ENCODE data around the gene EYA4.
"Not testable (repeated sequence)": the region's sequence is repeated elsewhere in the genome, so short reads cannot be mapped to it uniquely, and the experiment has no call there.

EYA4 gene

GRCh38 chr6:133377219-133377618 is 136.1 kb downstream of the EYA4 start:
- DNase-seq (ENCODE audit: low spot score in 2 of 2) (no peak), ATAC-seq (replicated peaks; ENCODE audit: extremely low read depth, poor library complexity, severe bottlenecking) (no peak)
- H3K9me3 Mint-ChIP-seq: no peaks in the 10 kb centered on the region
- no peaks in the 10 kb centered on the region for H3K36me3 Mint-ChIP-seq (ENCODE audit: insufficient read depth)
- H3K4me1 Mint-ChIP-seq: no peaks in the 10 kb centered on the region
- H3K4me3 Mint-ChIP-seq: no peak overlapping the region
- no peaks in the 10 kb centered on the region for H3K27me3 Mint-ChIP-seq
- H3K27ac Mint-ChIP-seq (ENCODE audit: low read depth): no peak overlapping the region

GRCh38 chr6:133380047-133380446 is 138.9 kb downstream of the EYA4 start:
- no peaks in the 10 kb centered on the region for H3K9me3 Mint-ChIP-seq

GRCh38 chr6:133380723-133381122 is 139.6 kb downstream of the EYA4 start:
- no peak overlapping the region for H3K4me3 Mint-ChIP-seq
- no peak for ATAC-seq (replicated peaks; ENCODE audit: extremely low read depth, poor library complexity, severe bottlenecking)

More at GRCh38 chr6:133380047-133380446, 138.9 kb downstream of the EYA4 start:
- H3K4me1 Mint-ChIP-seq: no peaks in the 10 kb centered on the region
- no peaks in the 10 kb centered on the region for H3K27me3 Mint-ChIP-seq
- no peak overlapping the region for H3K27ac Mint-ChIP-seq (ENCODE audit: low read depth)
- no peaks in the 10 kb centered on the region for H3K36me3 Mint-ChIP-seq (ENCODE audit: insufficient read depth)
- no peak for DNase-seq (ENCODE audit: low spot score in 2 of 2)
- no peak overlapping the region for H3K4me3 Mint-ChIP-seq
- no peak for ATAC-seq (replicated peaks; ENCODE audit: extremely low read depth, poor library complexity, severe bottlenecking)

GRCh38 chr6:133388731-133389130 is 147.6 kb downstream of the EYA4 start:
- H3K27ac Mint-ChIP-seq (ENCODE audit: low read depth): no peak overlapping the region
- no peak for ATAC-seq (replicated peaks; ENCODE audit: extremely low read depth, poor library complexity, severe bottlenecking)
- no peak for DNase-seq (ENCODE audit: low spot score in 2 of 2)
- H3K4me3 Mint-ChIP-seq: no peak overlapping the region
- H3K9me3 Mint-ChIP-seq: no peaks in the 10 kb centered on the region
- H3K36me3 Mint-ChIP-seq (ENCODE audit: insufficient read depth): no peaks in the 10 kb centered on the region
- H3K4me1 Mint-ChIP-seq: no peaks in the 10 kb centered on the region
- H3K27me3 Mint-ChIP-seq: no peaks in the 10 kb centered on the region

More at GRCh38 chr6:133380723-133381122, 139.6 kb downstream of the EYA4 start:
- Mint-ChIP-seq H3K36me3 (ENCODE audit: insufficient read depth) (no peaks in the 10 kb centered on the region), H3K27me3 (no peaks in the 10 kb centered on the region), H3K9me3 (no peaks in the 10 kb centered on the region), H3K4me1 (no peaks in the 10 kb centered on the region), H3K27ac (ENCODE audit: low read depth) (no peak overlapping the region)
- no peak for DNase-seq (ENCODE audit: low spot score in 2 of 2)

DNA sequence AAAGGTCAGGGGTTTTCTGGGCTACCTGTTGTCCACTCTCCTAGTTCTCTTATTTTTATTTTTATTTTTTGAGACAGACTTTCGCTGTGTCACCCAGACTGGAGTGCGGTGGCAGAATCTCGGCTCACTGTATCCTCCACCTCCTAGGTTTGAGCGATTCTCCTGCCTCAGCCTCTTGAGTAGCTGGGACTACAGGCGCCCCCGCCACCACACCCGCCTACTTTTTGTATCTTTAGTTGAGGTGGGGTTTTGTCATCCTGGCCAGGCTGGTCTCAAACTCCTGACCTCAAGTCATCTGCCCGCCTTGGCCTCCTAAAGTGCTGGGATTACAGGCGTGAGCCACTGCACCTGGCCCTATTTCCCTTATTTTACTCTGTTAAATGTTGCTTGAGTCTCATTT is 149.0 kb downstream of the EYA4 start:
- Mint-ChIP-seq H3K4me1 (no peaks in the 10 kb centered on the region), H3K27ac (ENCODE audit: low read depth) (no peak overlapping the region), H3K36me3 (ENCODE audit: insufficient read depth) (no peaks in the 10 kb centered on the region), H3K4me3 (no peak overlapping the region), H3K9me3 (no peaks in the 10 kb centered on the region), H3K27me3 (no peaks in the 10 kb centered on the region)
- DNase-seq (ENCODE audit: low spot score in 2 of 2): no peak
- ATAC-seq (replicated peaks; ENCODE audit: extremely low read depth, poor library complexity, severe bottlenecking): no peak

- H3K4me1 Mint-ChIP-seq: no peaks in the 10 kb centered on the region
- ATAC-seq (replicated peaks; ENCODE audit: extremely low read depth, poor library complexity, severe bottlenecking) (no peak), DNase-seq (ENCODE audit: low spot score in 2 of 2) (no peak)
- no peak overlapping the region for H3K27ac Mint-ChIP-seq (ENCODE audit: low read depth)
- H3K36me3 Mint-ChIP-seq (ENCODE audit: insufficient read depth): no peaks in the 10 kb centered on the region
- H3K27me3 Mint-ChIP-seq: no peaks in the 10 kb centered on the region
- no peak overlapping the region for H3K4me3 Mint-ChIP-seq
- H3K9me3 Mint-ChIP-seq: no peaks in the 10 kb centered on the region
These were observed 150.9 kb downstream of the EYA4 start for GRCh38 chr6:133392015-133392414.

GRCh38 chr6:133392641-133393040 is 151.5 kb downstream of the EYA4 start:
- no peaks in the 10 kb centered on the region for H3K4me1 Mint-ChIP-seq
- DNase-seq (ENCODE audit: low spot score in 2 of 2) (no peak), ATAC-seq (replicated peaks; ENCODE audit: extremely low read depth, poor library complexity, severe bottlenecking) (no peak)
- no peaks in the 10 kb centered on the region for H3K36me3 Mint-ChIP-seq (ENCODE audit: insufficient read depth)
- no peaks in the 10 kb centered on the region for H3K9me3 Mint-ChIP-seq
- H3K27ac Mint-ChIP-seq (ENCODE audit: low read depth): no peak overlapping the region
- H3K27me3 Mint-ChIP-seq: no peaks in the 10 kb centered on the region
- H3K4me3 Mint-ChIP-seq: no peak overlapping the region

GRCh38 chr6:133393891-133394290 is 152.7 kb downstream of the EYA4 start:
- no peaks in the 10 kb centered on the region for H3K36me3 Mint-ChIP-seq (ENCODE audit: insufficient read depth)

GRCh38 chr6:133394630-133395029 is 153.5 kb downstream of the EYA4 start:
- no peak overlapping the region for H3K27ac Mint-ChIP-seq (ENCODE audit: low read depth)
- H3K27me3 Mint-ChIP-seq: no peaks in the 10 kb centered on the region
- no peak for ATAC-seq (replicated peaks; ENCODE audit: extremely low read depth, poor library complexity, severe bottlenecking)
- no peak for DNase-seq (ENCODE audit: low spot score in 2 of 2)
- H3K4me1 Mint-ChIP-seq: no peaks in the 10 kb centered on the region
- no peaks in the 10 kb centered on the region for H3K9me3 Mint-ChIP-seq
- no peaks in the 10 kb centered on the region for H3K36me3 Mint-ChIP-seq (ENCODE audit: insufficient read depth)
- H3K4me3 Mint-ChIP-seq: no peak overlapping the region

More at GRCh38 chr6:133393891-133394290, 152.7 kb downstream of the EYA4 start:
- Mint-ChIP-seq H3K9me3 (no peaks in the 10 kb centered on the region), H3K27ac (ENCODE audit: low read depth) (no peak overlapping the region), H3K4me3 (no peak overlapping the region), H3K4me1 (no peaks in the 10 kb centered on the region), H3K27me3 (no peaks in the 10 kb centered on the region)
- DNase-seq (ENCODE audit: low spot score in 2 of 2) (no peak), ATAC-seq (replicated peaks; ENCODE audit: extremely low read depth, poor library complexity, severe bottlenecking) (no peak)

DNA sequence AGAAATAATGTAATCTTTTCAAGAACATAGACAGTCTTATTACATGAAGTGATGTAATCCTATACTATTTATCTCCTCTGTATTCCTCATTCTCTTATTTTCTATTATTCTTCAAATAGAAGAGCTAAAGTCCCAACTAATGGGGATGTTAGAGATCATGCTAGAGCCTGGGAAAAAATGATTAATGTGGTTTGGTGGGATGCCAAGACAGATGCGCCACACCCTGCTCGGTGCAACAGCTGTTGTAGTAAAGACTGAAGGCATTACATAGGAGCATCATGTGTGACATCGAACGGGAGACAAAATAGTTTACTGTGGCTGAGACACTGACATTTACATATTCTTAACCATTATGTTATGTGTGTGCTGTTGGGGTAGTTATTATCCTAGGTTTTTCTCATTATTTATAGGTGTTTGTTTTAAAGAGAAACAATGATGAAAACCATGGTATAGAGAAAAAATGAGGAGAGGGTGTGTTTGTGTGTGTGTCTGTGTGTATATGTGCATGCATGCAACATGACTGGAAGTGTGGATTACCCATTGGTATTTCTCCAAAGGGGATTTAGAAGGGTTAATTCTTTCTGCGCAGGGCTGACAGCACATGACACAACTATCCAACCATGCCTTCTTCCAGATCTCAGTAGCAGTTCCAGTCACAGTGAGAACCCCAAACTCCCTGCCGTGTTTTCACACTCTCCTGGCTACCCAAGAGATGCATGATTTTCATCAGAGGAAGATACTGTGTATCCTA is 155.3 kb downstream of the EYA4 start:
- Mint-ChIP-seq H3K27me3 (no peaks in the 10 kb centered on the region), H3K4me3 (no peak overlapping the region), H3K27ac (ENCODE audit: low read depth) (no peak overlapping the region), H3K36me3 (ENCODE audit: insufficient read depth) (no peaks in the 10 kb centered on the region), H3K9me3 (no peaks in the 10 kb centered on the region), H3K4me1 (no peaks in the 10 kb centered on the region)
- ATAC-seq (replicated peaks; ENCODE audit: extremely low read depth, poor library complexity, severe bottlenecking): no peak
- no peak for DNase-seq (ENCODE audit: low spot score in 2 of 2)

GRCh38 chr6:133396984-133397348 is 155.8 kb downstream of the EYA4 start:
- Mint-ChIP-seq H3K27ac (ENCODE audit: low read depth) (no peak overlapping the region), H3K27me3 (no peaks in the 10 kb centered on the region), H3K4me1 (no peaks in the 10 kb centered on the region), H3K36me3 (ENCODE audit: insufficient read depth) (no peaks in the 10 kb centered on the region), H3K9me3 (no peaks in the 10 kb centered on the region), H3K4me3 (no peak overlapping the region)
- DNase-seq (ENCODE audit: low spot score in 2 of 2): no peak
- no peak for ATAC-seq (replicated peaks; ENCODE audit: extremely low read depth, poor library complexity, severe bottlenecking)

GRCh38 chr6:133397601-133398000 is 156.4 kb downstream of the EYA4 start:
- not testable (repeated sequence) for H3K4me3 Mint-ChIP-seq; H3K27me3 Mint-ChIP-seq; H3K36me3 Mint-ChIP-seq (ENCODE audit: insufficient read depth); ATAC-seq (replicated peaks; ENCODE audit: extremely low read depth, poor library complexity, severe bottlenecking); H3K27ac Mint-ChIP-seq (ENCODE audit: low read depth); H3K4me1 Mint-ChIP-seq; DNase-seq (ENCODE audit: low spot score in 2 of 2); H3K9me3 Mint-ChIP-seq

GRCh38 chr6:133399426-133399825 is 158.3 kb downstream of the EYA4 start:
- Mint-ChIP-seq H3K9me3 (no peaks in the 10 kb centered on the region), H3K36me3 (ENCODE audit: insufficient read depth) (no peaks in the 10 kb centered on the region), H3K27me3 (no peaks in the 10 kb centered on the region), H3K4me1 (no peaks in the 10 kb centered on the region), H3K27ac (ENCODE audit: low read depth) (no peak overlapping the region), H3K4me3 (no peak overlapping the region)
- ATAC-seq (replicated peaks; ENCODE audit: extremely low read depth, poor library complexity, severe bottlenecking) (no peak), DNase-seq (ENCODE audit: low spot score in 2 of 2) (no peak)
